ENCODE measurements around the gene SPRR1B.
"Not testable (repeated sequence)": the region's sequence is repeated elsewhere in the genome, so short reads cannot be mapped to it uniquely, and the experiment has no call there.

The SPRR1B gene

GRCh38 chr1:153040950-153041631 lies 10.1 kb downstream of the SPRR1B start, which contains the start of gene SPRR2D:
TSS of gene SPRR2D (minus strand) at chr1:153041120. CDS start at chr1:153040346, 774 bp downstream.
- DNase-seq = no peak

DNA sequence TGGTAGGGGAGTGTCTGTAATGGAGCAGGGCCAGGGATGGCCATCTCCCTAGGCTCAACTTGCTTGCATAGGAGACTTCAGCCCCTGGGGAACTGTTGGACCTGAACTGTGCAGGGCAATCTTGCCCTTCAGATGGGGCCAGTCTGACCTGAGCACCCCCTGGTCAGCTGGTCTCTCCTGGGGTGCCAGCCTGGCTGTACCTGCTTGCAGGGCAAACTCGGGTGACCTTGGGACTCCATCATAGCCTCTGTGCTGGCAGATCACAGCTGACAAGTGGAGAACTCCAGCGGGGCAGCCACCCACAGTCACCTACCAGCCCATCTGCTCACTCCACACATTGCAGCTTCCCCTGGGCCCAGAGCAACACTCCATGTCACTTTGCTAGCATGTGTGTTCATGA lies 18.2 kb downstream of the SPRR1B start:
- no peak for DNase-seq

- DNase-seq = not testable (repeated sequence)
Measured at GRCh38 chr1:153056111-153056510, 25.1 kb downstream of the SPRR1B start.

GRCh38 chr1:153057375-153057774 lies 26.4 kb downstream of the SPRR1B start, which contains the start of gene SPRR2A:
TSS of gene SPRR2A (minus strand) at chr1:153057512. CDS start at chr1:153056735, 777 bp downstream.
- DNase-seq = no peak

- DNase-seq = no peak
Measured at GRCh38 chr1:153058154-153058553, 27.2 kb downstream of the SPRR1B start.

- DNase-seq = no peak
Measured at GRCh38 chr1:153058826-153059784, 28.1 kb downstream of the SPRR1B start.

DNA sequence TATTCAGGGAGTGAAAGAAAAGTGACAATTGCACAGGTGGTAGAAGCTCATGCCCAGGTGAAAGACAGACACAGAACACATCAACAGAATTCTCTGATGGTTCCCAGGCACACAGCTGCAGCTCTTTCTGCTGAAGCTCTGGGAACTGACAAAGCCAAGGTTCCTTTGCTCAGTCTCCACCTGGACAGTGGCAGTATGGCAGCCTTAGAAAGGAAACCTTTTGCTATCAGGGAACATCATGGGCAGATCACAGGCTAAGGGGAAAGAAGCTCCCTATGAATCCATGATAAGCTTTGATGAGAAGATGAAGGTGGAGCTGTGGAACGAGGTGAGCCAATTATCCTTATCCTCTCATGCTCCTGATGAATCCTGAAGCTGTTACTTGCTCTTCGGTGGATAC lies 39.2 kb downstream of the SPRR1B start:
- DNase-seq = no peak

DNA sequence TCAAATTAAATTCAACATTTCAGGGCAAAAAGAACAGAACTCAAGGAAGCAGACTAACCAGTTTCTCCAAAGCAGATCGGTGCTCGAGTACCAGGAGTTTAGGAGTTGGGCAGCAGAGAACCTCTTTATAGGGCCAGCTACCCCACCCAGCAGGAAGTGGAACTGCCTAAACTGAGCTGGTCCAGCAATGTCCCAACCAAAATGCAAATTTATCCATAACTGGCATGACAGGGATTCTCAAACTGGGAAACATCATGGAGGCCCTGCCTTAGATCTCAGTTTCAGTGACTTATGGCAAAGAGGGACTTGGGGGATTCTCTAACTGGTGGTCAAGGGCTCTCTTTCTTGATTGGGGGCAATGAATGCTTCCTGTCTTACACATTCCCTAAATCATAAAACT lies 40.5 kb downstream of the SPRR1B start, which contains the start of gene SPRR2B:
TSS of gene SPRR2B (minus strand) at position 101 of the 400 bp plus-strand sequence. CDS start 772 bp downstream, outside the sequence.
- DNase-seq = no peak

- DNase-seq = no peak
Measured at GRCh38 chr1:153072806-153073726, 42.1 kb downstream of the SPRR1B start.

DNA sequence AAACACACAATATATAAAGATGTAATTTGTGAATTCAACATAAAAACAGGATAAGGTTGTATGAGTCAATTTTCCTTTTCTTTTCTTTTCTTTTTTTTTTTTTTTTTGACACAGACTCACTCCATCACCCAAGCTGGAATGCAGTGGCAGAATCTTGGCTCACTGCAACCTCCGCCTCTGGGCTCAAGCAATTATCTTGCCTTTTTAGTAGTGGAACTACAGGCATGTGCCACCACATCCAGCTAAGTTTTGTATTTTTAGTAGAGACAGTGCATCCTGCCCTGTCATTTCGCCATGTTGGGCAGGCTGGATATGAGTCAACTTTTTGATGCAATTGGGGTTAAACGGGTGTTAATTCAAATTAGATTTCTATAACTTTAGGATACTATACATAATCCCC lies 50.7 kb downstream of the SPRR1B start:
- no peak for DNase-seq

Measured in GOT3 (cell line).